CD8-positive, alpha-beta memory T cell (primary cell): Measurements from ENCODE around the gene RAB1B. TPM values are rescaled to one million over a fixed set of nuclear protein-coding genes. Genes with fewer than 3 reads are reported as not detected.

Source experiments
- CTCF ChIA-PET: fragments of 350-600 bp; sonication (Branson Sonifier 250); formaldehyde crosslinking; loops from one replicate; lab custom pipeline; 2021; ENCODE audit warnings: antibody characterized with exemption; lab: Charles Lee
- POLR2A ChIA-PET: fragments of 350-600 bp; sonication (Branson Sonifier 250); formaldehyde crosslinking; loops from one replicate; lab custom pipeline; 2021; ENCODE audit warnings: antibody characterized with exemption; lab: Charles Lee
- DNase-seq, 5 donors: peaks; one replicate each; pipeline versions ENCODE4 v3.0.0 to v3.0.0-alpha.2; 2020 to 2022; ENCODE audit warnings: mixed read lengths in 1 of 5
- H3K27ac ChIP-seq: one replicate; pipeline ENCODE4 v1.7.0; 2013; ENCODE audit warnings: low read depth, mild to moderate bottlenecking, low read length, moderate library complexity
- H3K27me3 ChIP-seq: 2 replicates; pipeline ENCODE4 v1.7.0; 2013; ENCODE audit warnings: low read length, mild to moderate bottlenecking; ENCODE audit not compliant: insufficient read depth, poor library complexity, severe bottlenecking
- H3K36me3 ChIP-seq: 2 replicates; pipeline ENCODE4 v1.7.0; 2013; ENCODE audit warnings: mild to moderate bottlenecking, low read length, moderate library complexity; ENCODE audit not compliant: insufficient read depth
- H3K4me1 ChIP-seq: 2 replicates; pipeline ENCODE4 v1.7.0; 2013; ENCODE audit warnings: mild to moderate bottlenecking, low read length, moderate library complexity; ENCODE audit not compliant: insufficient read depth
- H3K4me3 ChIP-seq: 2 replicates; pipeline ENCODE4 v1.7.0; 2013; ENCODE audit warnings: mild to moderate bottlenecking, low read length
- H3K9me3 ChIP-seq: 2 replicates; pipeline ENCODE4 v1.7.0; 2013; ENCODE audit warnings: mild to moderate bottlenecking, low read length
- H3K27ac Mint-ChIP-seq, 8 donors: one replicate each; pipeline ENCODE4 v1.8.0; 2020 to 2021; ENCODE audit warnings: mixed read lengths in 8 of 8, mild to moderate bottlenecking in 6 of 8, inconsistent platforms in 3 of 8, moderate library complexity in 3 of 8
- H3K27me3 Mint-ChIP-seq, 2 donors: one replicate each; pipeline ENCODE4 v1.8.0; 2020 to 2021; ENCODE audit warnings: mixed read lengths in 2 of 2, mild to moderate bottlenecking in 1 of 2, moderate library complexity in 1 of 2
- H3K36me3 Mint-ChIP-seq, 3 donors: one replicate each; pipeline ENCODE4 v1.8.0; 2020 to 2021; ENCODE audit warnings: mixed read lengths in 3 of 3, inconsistent platforms in 1 of 3, mild to moderate bottlenecking in 1 of 3
- H3K4me1 Mint-ChIP-seq, 3 donors: one replicate each; pipeline ENCODE4 v1.8.0; 2020 to 2021; ENCODE audit warnings: mixed read lengths in 3 of 3, inconsistent platforms in 1 of 3, mild to moderate bottlenecking in 1 of 3
- H3K4me3 Mint-ChIP-seq, 7 donors: one replicate each; pipeline ENCODE4 v1.8.0; 2020 to 2021; ENCODE audit warnings: mixed read lengths in 7 of 7, mild to moderate bottlenecking in 6 of 7, moderate library complexity in 4 of 7, inconsistent platforms in 2 of 7
- H3K9me3 Mint-ChIP-seq, 5 donors: one replicate each; pipeline ENCODE4 v1.8.0; 2020 to 2022; ENCODE audit warnings: mixed read lengths in 5 of 5, mild to moderate bottlenecking in 3 of 5, moderate library complexity in 2 of 5, inconsistent platforms in 1 of 5
- polyA plus RNA-seq: library from polyadenylated mRNA; unstranded; fragments of 300-500 nt; fragmentation: Illumina TruSeq; gene quantifications from one replicate; pipeline ENCODE4 v1.2.3, GENCODE V29; 2021
- total RNA-seq, 2 experiments: library from RNA; stranded (reverse); gene quantifications; one replicate each; pipeline ENCODE4 v1.2.3, GENCODE V29; 2021

Gene RAB1B
- total and polyA plus RNA-seq, 3 experiments from 2014 or later = 18.6 to 125 (median 119) TPM

DNA sequence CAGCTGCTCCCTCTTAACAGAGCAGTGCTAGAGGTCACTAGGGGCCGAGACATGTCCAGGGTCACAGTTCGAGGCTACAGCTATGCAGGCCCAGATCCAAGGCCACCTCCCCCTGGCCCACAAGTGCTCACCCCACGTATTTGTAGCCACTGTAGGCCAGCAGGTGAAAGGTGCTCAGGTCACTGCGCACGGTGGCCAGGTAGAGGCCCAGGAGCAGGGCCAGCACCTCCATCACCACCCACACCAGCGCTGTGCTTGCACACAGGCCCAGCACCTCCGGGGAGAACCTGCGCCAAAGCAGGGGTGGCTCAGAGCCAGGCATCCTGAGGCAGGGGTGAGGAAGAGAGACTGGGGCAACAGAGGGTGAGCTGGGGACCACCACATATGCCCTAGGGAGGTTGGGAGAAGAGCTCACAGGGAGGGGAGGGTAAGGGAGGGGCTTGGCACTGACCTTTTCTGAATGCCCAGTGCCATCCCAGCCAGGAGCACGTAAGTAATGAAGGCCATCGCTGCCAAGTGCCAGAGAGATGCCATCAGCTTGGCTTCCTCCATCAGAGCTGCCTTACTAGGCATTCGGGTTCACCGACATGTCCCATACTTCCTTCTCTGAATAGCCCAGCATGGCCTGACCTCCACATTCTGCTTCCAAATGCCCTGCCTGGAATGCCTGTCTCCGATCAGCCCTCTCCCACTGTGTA lies 17.0 kb downstream of the RAB1B start:
- H3K36me3 Mint-ChIP-seq = peaks cover 0 to 12% (median 0%) of the 10 kb centered on the region in 3 donors
- Histone ChIP-seq H3K9me3 (no peaks in the 10 kb centered on the region), H3K4me1 (peaks cover 44% of the 10 kb centered on the region), H3K27me3 (no peaks in the 10 kb centered on the region), H3K4me3 (no peak overlapping the region), H3K36me3 (no peaks in the 10 kb centered on the region), H3K27ac (no peak overlapping the region)
- DNase-seq = no peak
- H3K27me3 Mint-ChIP-seq = peaks cover under 1 to 8% of the 10 kb centered on the region in 2 donors
- peak overlapping the region in 2 of 7 donors; percentile 23 to 86 for H3K4me3 Mint-ChIP-seq
- H3K27ac Mint-ChIP-seq = peak overlapping the region in 1 of 8 donors; percentile 25
- no peaks in the 10 kb centered on the region for H3K9me3 Mint-ChIP-seq
- CTCF ChIA-PET = interaction anchor here (1.3 to 6.5 kb wide), 2 partner anchors 27 to 63 kb away, joined by 3 to 74 read pairs; no protein-coding TSS in a partner anchor
- peaks cover 39 to 59% (median 47%) of the 10 kb centered on the region in 3 donors for H3K4me1 Mint-ChIP-seq
- POLR2A ChIA-PET = no interaction called here

DNA sequence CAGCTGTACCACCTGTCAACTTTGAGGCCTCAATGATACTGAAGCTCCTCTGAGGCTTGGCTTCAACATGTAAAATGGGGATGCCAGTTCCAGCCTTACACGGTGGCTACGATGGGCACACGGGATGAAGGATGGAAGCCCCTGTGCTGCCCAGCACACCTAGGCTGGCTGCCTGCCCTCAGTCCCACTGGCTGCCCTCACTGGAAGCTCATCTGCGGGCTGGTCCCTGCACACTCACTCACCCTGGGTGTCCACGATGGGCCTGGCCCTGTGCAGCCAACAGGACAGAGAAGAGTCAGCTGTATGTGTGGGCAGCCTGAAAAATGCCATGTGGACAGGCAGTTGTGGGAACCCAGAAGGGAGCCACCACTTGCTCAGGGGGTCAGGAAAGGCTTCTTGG lies 18.3 kb downstream of the RAB1B start:
- Mint-ChIP-seq H3K36me3 (peaks cover 0 to 12% (median 0%) of the 10 kb centered on the region in 3 donors), H3K27me3 (peaks cover 5 to 6% of the 10 kb centered on the region in 2 donors), H3K4me3 (peak overlapping the region in 6 of 7 donors; percentile 60 to 86 (median 82)), H3K4me1 (peaks cover 37 to 56% (median 46%) of the 10 kb centered on the region in 3 donors), H3K9me3 (no peaks in the 10 kb centered on the region), H3K27ac (peak overlapping the region in 5 of 8 donors; percentile 21 to 82 (median 61))
- Histone ChIP-seq H3K9me3 (no peaks in the 10 kb centered on the region), H3K36me3 (no peaks in the 10 kb centered on the region), H3K4me3 (no peak overlapping the region), H3K27me3 (no peaks in the 10 kb centered on the region), H3K27ac (no peak overlapping the region), H3K4me1 (peaks cover 42% of the 10 kb centered on the region)
- POLR2A ChIA-PET = no interaction called here
- CTCF ChIA-PET = interaction anchor here (1.3 to 6.5 kb wide), 3 partner anchors 25 to 64 kb away, joined by 3 to 74 read pairs (median 39); no protein-coding TSS in a partner anchor
- no peak for DNase-seq

DNA sequence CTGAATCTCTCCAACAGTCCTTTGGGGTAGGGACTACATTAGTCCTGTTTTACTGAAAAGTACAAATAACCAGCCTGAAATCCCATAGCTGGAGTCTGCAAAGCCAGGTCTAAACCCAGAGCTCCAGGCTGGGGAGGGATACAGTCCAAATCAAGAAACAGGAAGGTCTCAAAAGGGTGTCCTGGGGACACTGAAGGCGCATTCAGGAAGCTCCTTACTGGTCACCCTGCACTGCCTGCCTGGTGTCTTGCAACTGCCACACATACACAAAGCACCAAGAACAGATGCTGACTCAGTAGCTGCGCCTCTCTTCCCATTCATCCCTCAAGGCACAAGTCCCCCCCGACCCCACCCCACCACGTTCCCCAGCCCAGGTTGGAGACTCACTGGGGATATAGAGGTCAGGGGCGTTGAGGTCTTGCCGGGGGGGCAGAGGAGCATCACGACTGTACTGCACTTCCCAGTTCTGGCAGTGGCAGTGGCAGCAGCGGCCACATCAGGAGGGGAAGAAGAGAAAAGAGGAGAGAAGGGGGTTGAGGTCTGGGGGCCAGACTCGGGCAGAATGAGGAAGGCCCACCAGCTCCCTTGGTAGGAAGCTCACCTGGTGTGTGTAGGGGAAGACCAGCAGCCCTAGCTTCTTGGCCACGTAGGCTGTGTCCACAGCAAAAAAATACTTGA lies 18.9 kb downstream of the RAB1B start:
- ChIA-PET CTCF (interaction anchor here (2.3 to 6.5 kb wide), 3 partner anchors 24 to 65 kb away, joined by 14 to 74 read pairs (median 39); no protein-coding TSS in a partner anchor), POLR2A (no interaction called here)
- Histone ChIP-seq H3K4me3 (no peak overlapping the region), H3K36me3 (no peaks in the 10 kb centered on the region), H3K27me3 (peaks cover 2% of the 10 kb centered on the region), H3K9me3 (no peaks in the 10 kb centered on the region), H3K4me1 (peaks cover 36% of the 10 kb centered on the region), H3K27ac (no peak overlapping the region)
- no peak for DNase-seq
- peaks cover 5 to 7% of the 10 kb centered on the region in 2 donors for H3K27me3 Mint-ChIP-seq
- H3K9me3 Mint-ChIP-seq = no peaks in the 10 kb centered on the region
- H3K4me3 Mint-ChIP-seq = peak overlapping the region; percentile 63 to 96 (median 86)
- H3K27ac Mint-ChIP-seq = peak overlapping the region in 6 of 8 donors; percentile 17 to 82 (median 61)
- peaks cover 0 to 12% (median 0%) of the 10 kb centered on the region in 3 donors for H3K36me3 Mint-ChIP-seq
- peaks cover 33 to 51% (median 40%) of the 10 kb centered on the region in 3 donors for H3K4me1 Mint-ChIP-seq

DNA sequence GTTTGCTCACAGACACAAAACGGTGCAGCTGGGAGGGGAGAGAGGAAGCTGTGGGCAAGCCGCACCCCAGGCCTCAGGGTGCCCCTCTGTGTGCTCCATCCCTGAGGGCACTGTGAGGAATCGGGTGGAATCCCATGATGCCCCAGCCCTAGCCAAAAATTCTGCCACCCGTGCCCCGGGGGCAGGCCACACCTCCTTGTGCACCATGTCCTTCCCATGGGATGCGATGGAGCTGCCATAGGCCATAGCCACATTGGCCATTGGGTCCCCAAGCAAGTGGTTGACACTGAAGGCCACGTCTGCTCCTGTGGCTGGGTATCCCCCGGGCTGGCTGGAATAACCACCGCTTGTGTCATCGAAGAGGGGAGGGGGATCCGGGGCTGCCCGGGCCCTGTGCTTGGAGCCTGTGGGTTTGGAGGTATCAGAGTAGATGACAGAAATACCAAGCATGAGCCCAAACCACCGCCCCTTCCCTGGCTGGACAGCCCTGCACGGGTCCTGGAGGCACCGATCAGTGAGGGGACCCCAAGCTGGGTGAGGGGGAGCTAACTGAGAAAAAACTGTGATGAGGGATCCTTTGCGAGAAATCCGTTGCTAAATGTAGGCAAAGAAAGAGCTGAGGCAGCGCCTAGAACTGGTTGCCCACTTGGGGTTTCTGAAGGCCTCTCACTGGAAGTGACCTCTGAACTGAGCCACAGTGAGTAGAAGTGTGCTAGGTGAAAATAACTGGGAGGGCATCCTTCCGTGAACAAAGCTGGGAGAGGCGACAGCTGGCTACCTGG lies 19.6 kb downstream of the RAB1B start:
- Histone ChIP-seq H3K36me3 (no peaks in the 10 kb centered on the region), H3K4me1 (peaks cover 30% of the 10 kb centered on the region), H3K27me3 (peaks cover 9% of the 10 kb centered on the region), H3K27ac (peak overlapping the region; percentile 93), H3K9me3 (no peaks in the 10 kb centered on the region), H3K4me3 (peak overlapping the region; percentile 73)
- Mint-ChIP-seq H3K27me3 (peaks cover 5 to 14% of the 10 kb centered on the region in 2 donors), H3K9me3 (no peaks in the 10 kb centered on the region), H3K4me3 (peak overlapping the region; percentile 84 to 96 (median 86)), H3K27ac (peak overlapping the region; percentile 36 to 97 (median 88)), H3K36me3 (peaks cover 0 to 12% (median 4%) of the 10 kb centered on the region in 3 donors), H3K4me1 (peaks cover 29 to 50% (median 38%) of the 10 kb centered on the region in 3 donors)
- DNase-seq = no peak
- POLR2A ChIA-PET = interaction anchor here (0.6 to 1.8 kb wide), 4 partner anchors 20 to 63 kb away, joined by 3 to 19 read pairs (median 8); partner anchors contain the start of gene RAB1B
- CTCF ChIA-PET = interaction anchor here (2.3 to 5.3 kb wide), 2 partner anchors 24 to 66 kb away, joined by 14 to 39 read pairs; no protein-coding TSS in a partner anchor

DNA sequence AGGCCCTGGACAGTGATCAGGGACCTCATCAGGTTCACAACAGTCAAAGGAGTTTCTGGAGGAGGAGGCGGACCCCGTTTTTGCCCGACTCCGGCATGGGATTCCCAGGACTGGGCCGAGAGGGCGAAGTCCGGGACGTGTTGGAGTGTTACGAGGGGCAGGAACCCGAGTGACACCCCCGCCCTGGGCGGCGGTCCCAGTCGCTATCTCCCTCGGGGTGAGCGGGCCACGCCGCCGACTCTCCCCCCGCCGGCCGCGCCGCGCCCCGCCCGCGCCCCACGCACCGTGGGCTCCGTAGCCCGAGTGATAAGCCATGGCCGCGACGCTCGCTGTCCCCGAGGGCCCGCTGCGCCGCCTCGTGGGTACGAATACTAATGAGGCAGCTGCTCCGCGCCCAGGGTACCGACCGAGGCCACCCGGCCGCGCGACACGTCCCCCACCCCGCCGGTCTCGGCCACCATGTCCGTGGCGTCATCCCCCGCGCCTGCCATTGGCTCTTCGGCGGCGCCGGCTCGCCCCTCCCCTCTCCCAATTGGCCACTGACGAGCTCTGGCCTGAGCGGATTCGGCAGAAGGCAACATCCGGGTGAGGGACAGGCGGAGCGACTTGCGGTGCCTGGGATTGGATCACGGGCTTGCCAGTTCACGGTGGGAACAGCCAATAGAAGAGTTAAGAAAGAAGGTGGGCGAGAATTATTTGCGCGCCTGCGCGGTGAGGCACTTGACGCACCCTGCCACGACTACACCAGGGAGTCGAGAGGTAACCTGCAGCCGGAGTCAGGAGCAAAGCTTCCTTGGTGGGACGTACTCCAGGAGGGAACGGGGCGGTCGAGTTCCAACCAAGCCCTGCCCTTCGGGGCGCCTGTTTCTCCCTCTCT lies 20.5 kb downstream of the RAB1B start, which contains the start of gene YIF1A:
TSS of gene YIF1A (minus strand) at position 473 of the 877 bp plus-strand sequence. CDS start at position 315, 158 bp downstream.
- no peaks in the 10 kb centered on the region for H3K9me3 ChIP-seq
- no peaks in the 10 kb centered on the region for H3K36me3 ChIP-seq
- Mint-ChIP-seq H3K9me3 (no peaks in the 10 kb centered on the region), H3K4me1 (peaks cover 27 to 47% (median 35%) of the 10 kb centered on the region in 3 donors), H3K27me3 (peaks cover 11 to 20% of the 10 kb centered on the region in 2 donors), H3K36me3 (peaks cover 0 to 12% (median 4%) of the 10 kb centered on the region in 3 donors), H3K4me3 (peak within 1 kb of the TSS; percentile 84 to 96 (median 87)), H3K27ac (peak within 1 kb of the TSS; percentile 82 to 97 (median 91))
- H3K4me1 ChIP-seq = peaks cover 28% of the 10 kb centered on the region
- H3K27me3 ChIP-seq = peaks cover 15% of the 10 kb centered on the region
- peak; percentile 98 to 99 (median 98) for DNase-seq
- ChIA-PET CTCF (interaction anchor here (0.7 to 5.3 kb wide), 9 partner anchors 9 to 404 kb away, joined by 3 to 39 read pairs (median 3); partner anchors contain the start of gene MRPL11), POLR2A (interaction anchor here (0.6 to 1.8 kb wide), 20 partner anchors 8 to 670 kb away, joined by 3 to 19 read pairs (median 4); partner anchors contain the start of genes B4GAT1, NPAS4, RAB1B and RBM4)
- H3K4me3 ChIP-seq = peak within 1 kb of the TSS; percentile 73
- H3K27ac ChIP-seq = peak within 1 kb of the TSS; percentile 93

DNA sequence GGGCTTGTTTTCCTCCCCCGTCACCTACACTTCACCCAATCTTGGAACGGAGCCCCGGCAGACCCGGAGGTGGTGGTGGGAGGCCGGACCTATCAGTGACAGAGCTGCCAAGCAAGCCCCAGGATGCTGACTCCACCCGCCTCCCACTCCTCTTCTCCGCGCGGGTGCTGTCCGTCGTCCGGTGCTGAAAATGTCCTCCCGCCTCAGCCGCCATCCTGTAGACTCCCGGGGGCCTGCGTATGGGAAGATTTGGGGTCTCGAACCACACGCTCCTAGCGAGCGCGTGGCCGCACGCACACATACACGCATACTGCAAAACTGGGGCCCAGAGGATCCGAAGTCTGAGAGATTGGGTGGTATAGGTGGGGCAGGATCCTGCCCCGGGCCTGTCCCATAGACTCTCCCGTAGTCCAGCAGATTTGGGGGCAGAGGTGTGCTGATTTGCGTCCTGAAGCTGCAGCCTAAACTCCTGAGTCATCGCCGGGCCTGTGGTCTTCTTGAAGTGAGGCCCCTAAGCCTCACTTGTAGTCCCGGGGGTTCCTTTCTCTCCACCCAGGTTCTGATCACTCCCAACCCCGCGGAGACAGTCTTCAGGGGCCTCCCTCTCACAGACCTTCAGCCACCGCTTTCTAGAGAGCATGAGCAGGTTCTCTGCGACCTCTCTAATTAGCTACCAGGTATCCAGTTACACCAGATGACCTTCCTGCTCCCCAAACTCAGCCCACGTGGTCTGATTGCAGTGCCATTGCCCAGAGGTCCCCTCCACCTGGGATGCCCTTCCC lies 21.3 kb downstream of the RAB1B start:
- Mint-ChIP-seq H3K27ac (peak overlapping the region; percentile 81 to 97 (median 90)), H3K4me1 (peaks cover 27 to 47% (median 35%) of the 10 kb centered on the region in 3 donors), H3K9me3 (no peaks in the 10 kb centered on the region), H3K27me3 (peaks cover 11 to 20% of the 10 kb centered on the region in 2 donors), H3K4me3 (peak overlapping the region; percentile 84 to 96 (median 87)), H3K36me3 (peaks cover 0 to 7% (median 4%) of the 10 kb centered on the region in 3 donors)
- H3K4me3 ChIP-seq = peak overlapping the region; percentile 73
- H3K4me1 ChIP-seq = peaks cover 28% of the 10 kb centered on the region
- H3K27me3 ChIP-seq = peaks cover 15% of the 10 kb centered on the region
- no peaks in the 10 kb centered on the region for H3K9me3 ChIP-seq
- ChIA-PET CTCF (interaction anchor here (0.8 to 5.3 kb wide), 9 partner anchors 7 to 405 kb away, joined by 3 to 39 read pairs (median 3); partner anchors contain the start of gene MRPL11), POLR2A (interaction anchor here (0.6 to 1.8 kb wide), 18 partner anchors 9 to 669 kb away, joined by 3 to 19 read pairs (median 4); partner anchors contain the start of genes B4GAT1, NPAS4, RAB1B and RBM4)
- no peaks in the 10 kb centered on the region for H3K36me3 ChIP-seq
- peak in 3 of 5 donors; percentile 63 to 86 (median 70) for DNase-seq
- peak overlapping the region; percentile 93 for H3K27ac ChIP-seq
